NCI-H460 (cell line): Measurements from ENCODE around the gene MUC2. TPM values are rescaled to one million over a fixed set of nuclear protein-coding genes. Genes with fewer than 3 reads are reported as not detected.

Experiments
- DNase-seq: peaks from one replicate; pipeline ENCODE4 v3.0.0-alpha.2; 2016; ENCODE audit warnings: low read depth; ENCODE audit errors: extremely low read depth
- polyA plus RNA-seq: library from polyadenylated mRNA; depleted of rRNA; stranded (reverse); fragments of >200 nt; gene quantifications from 2 replicates; pipeline ENCODE4 v1.2.3, GENCODE V29; 2014; cell fraction: nucleus; rRNA removed
- total RNA-seq: library from RNA; depleted of rRNA; stranded (reverse); fragments of >200 nt; shearing (Covaris generic); gene quantifications from 2 replicates; pipeline ENCODE4 v1.2.3, GENCODE V29; 2014; rRNA removed

Gene MUC2
- not detected in 2 replicates for total RNA-seq
- polyA plus RNA-seq: not detected in 2 replicates

DNA sequence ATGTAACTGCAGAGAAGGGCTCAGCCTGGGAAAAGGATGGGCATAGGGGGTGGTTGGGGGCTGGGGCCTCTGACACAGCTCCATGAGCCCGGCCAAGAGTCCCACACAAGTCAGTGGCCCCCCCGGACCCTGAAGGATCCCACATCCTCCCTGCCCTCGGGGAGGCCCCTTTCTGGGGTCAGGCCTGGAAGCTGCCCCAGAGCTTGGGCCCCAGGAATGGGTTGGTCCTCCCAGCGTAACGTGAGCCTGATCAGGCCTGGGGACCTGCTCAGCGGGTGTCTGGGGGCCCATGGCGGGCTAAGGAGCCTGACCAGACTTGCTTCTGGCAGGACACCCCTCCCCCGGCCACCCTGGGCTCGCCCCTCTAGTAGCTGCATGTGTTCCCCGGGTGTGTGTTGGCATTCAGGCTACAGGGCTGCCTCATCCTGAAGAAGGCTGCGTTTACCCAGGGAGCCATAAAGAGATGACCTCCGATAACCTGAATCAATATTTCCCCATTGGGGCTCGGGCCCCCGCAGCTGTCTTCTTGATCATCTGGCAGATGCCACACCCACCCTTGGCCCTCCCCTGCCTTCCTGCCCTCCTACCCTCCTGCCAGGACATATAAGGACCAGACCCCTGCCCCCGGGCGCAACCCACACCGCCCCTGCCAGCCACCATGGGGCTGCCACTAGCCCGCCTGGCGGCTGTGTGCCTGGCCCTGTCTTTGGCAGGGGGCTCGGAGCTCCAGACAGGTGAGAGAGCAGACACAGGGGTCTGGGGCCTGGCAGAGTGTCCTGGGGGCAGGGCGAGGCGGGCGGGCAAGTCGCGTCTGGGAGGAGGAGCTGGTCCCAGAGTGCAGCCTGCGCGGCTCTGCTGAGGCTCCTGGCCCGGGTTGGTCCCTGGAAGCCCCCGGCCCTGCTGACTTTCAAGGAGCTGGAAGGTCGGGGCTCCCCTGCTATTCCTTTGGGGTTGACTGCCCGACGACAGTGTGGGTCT is at the start of gene MUC2:
Gene MUC2 (plus strand): TSS at position 631 of the 978 bp plus-strand sequence.
- DNase-seq: no peak

- DNase-seq: no peak
Measured at GRCh38 chr11:1025410-1026162, 49.1 kb upstream of the MUC2 start.

GRCh38 chr11:1026163-1026450 is 48.6 kb upstream of the MUC2 start:
- no peak for DNase-seq

- no peak for DNase-seq
Measured at GRCh38 chr11:1026641-1027482, 47.8 kb upstream of the MUC2 start.

DNA sequence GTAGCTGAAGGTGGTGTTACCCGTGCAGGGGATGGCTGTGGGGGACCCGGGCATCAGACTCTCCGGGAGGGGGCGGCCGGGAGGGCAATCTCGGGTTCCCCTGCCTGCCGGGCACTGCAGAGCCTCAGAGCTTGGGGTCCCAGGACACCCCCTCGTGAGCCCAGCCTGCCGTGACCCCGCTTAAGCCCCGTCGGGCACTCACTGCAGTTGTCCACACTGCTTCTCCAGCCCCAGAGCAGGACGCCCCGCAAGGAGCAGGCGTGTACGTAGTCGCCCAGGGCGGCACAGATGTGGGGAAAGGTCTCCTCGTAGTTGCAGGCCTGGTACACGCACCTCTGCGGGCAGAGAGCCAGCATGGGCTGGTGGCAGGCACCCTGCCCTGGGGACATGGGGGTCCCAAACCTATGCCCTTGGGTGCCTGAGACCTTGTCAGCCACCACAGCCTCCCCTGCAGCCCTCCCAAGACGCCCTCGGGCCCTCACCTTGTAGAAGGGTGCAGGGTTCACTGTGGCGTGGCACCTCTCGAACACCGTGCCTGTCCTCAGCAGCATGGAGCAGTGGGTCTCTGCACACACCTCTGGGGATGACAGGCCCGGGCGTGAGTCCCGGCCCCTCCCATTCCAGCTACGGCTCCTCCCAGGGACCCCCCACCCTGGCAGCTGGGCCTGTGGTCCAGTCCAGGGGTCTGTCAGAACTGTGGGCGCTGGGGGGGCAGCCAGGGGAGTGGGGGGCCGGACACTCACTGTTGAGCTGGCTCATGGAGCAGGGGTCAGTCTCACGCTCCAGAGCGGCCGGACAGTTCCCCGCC is 47.0 kb upstream of the MUC2 start:
- DNase-seq: no peak

GRCh38 chr11:1028291-1028540 is 46.5 kb upstream of the MUC2 start:
- DNase-seq: no peak

DNA sequence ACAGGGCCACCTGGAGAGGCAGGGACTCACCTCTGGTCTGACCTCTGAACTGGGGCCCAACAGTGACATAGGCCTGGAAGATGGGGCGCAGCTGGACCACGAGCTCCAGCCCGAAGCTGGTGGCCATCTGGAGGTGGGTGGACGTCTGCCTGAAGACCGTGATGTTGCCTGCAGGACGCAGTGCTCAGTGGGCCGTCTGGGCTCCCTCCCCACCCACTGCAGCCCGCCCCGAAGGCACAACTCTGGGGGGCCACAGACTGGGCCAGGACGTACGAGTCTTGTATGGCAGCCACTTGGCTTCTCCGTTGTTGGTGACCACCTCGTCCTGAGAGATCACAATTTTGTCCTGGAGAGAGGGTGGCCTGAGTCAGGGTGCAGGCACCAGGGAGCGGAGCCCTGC is 46.1 kb upstream of the MUC2 start:
- no peak for DNase-seq

DNA sequence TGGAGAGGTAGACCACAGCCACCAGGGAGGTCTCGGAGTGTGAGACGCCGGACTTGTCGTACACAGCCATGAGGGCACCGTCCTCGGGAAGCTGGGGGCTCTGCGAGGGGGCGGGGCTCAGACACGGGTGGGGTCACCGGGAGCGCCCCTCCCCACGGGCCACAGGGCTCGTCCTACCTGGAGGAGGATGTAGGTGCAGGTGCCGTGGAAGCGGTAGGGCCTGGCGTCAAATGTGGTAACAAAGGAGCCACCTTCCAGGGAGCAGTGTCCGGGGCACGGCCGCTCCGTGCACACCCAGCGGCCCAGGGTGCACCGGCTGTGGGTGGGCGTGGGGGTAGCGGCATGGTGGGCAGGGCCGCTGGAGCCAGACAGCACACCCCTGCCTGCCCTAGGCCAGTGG is 45.6 kb upstream of the MUC2 start:
- no peak for DNase-seq

DNA sequence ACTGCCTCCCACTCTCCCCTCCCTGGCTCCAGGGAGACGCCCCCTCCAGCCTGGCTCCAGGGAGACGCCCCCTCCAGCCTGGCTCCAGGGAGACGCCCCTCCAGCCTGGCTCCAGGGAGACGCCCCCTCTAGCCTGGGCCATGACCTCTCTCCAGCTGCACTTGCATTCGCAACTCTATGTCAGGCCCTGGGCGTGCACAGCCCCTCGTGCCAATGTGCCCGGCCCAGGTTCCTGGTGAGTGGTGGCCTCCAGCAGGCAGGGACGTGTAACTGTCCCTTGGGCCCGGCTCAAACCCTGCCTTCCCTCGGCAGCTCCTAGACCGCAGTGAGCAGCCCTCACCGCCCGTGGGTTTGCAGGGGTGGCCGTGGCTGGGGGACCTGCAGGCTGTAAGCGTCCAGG is 45.0 kb upstream of the MUC2 start:
- no peak for DNase-seq

GRCh38 chr11:1030086-1030485 is 44.6 kb upstream of the MUC2 start:
- no peak for DNase-seq

GRCh38 chr11:1030556-1030955 is 44.1 kb upstream of the MUC2 start:
- no peak for DNase-seq

DNA sequence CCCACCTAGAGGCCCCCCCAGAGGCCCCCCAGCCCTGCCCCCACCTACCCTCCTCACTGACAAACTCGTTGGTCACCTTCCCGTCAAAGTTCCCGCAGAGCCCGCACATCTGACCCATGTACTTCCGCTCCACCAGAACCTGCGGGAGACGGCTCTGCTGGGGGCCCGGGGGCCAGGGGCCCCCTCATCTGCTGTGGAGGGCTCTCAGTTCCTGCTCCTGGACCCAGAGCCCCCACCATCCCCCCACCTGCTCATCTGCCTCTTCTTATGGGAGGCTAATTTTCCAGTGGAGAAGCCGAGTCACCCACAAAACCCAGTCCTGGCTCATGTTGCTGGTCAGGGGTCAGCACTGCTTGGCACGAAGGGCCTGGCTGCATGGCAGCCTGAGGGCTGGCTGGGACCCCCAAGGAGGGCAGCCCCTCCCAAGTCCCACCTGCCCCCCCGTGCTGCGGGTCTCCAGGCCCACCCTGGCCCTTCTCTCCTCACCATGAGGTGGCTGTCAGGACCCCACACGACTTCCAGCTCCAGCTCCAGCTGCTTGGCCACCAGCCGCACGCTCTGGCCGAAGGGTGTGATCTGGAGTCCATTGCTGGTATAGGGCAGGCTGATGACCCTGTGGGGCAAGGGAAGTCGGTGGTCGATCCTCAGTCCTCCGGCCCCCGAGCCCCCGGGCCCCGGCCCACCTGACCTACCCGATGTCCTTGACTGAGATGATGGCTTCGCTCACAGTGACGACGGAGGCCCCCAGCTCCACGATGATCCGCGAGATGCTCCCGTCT is 43.4 kb upstream of the MUC2 start:
- DNase-seq: no peak

GRCh38 chr11:1032310-1032891 is 42.3 kb upstream of the MUC2 start:
- no peak for DNase-seq

GRCh38 chr11:1033016-1033798 is 41.5 kb upstream of the MUC2 start:
- DNase-seq: no peak

DNA sequence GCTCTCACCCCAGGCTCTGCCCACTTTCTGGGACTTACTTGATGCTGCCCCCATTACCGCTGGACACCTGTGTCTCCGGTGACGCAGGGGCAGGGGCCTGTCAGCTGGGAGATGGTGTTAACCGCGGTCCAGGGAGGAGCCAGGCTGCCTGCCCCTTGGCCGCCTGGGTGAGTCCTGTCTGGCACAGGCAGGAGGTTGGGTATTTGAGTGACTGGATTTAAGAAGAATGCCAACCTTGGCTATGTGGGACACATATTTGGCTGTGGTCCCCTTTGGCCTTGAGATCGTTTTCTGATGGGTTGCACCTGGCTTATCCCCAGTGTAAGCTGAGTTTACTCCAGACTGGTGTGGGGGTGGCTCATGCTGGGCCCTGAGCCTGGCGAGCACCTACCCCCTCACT is 40.7 kb upstream of the MUC2 start:
- no peak for DNase-seq

DNA sequence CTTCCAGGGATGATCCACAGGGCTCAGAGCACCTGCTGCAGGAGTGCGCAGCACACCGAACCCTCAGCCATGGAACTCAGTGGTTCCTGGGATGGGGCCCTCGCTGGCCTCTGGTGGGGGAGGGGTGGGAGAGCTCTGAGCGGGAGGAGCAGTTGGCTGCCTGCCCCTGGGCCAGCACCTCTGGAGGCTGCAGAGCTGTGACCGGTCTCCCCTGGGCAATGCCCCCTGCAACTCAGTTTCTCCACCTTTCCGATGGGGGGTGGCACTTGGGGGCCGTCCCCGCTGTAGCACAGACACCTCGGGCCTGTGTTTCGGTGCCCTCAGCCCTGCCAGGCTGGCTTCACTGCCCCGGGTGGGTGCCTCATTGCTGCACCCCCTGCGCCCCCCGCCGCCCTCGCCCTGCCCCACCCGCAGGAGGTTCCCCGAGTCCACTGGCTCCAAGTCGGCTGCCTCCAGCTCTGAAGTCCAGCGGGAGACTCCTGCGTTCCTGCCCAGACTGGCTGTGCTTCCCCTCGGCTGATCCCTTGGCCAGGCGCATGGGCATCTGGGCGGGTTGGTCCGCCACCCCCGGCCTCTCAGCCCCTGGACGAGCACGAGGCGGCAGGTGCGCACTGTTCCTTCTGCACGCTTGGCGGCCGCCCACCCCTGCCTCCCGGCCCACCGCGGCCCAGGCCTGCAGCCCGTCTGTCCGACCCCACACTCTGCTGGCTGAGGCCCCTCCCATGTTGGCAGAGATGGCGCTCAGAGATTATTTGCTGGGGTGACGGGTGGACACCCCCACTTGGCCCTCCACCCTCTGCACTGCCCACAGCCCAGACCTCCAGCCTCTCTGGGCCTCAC is 40.0 kb upstream of the MUC2 start:
- DNase-seq: no peak

DNA sequence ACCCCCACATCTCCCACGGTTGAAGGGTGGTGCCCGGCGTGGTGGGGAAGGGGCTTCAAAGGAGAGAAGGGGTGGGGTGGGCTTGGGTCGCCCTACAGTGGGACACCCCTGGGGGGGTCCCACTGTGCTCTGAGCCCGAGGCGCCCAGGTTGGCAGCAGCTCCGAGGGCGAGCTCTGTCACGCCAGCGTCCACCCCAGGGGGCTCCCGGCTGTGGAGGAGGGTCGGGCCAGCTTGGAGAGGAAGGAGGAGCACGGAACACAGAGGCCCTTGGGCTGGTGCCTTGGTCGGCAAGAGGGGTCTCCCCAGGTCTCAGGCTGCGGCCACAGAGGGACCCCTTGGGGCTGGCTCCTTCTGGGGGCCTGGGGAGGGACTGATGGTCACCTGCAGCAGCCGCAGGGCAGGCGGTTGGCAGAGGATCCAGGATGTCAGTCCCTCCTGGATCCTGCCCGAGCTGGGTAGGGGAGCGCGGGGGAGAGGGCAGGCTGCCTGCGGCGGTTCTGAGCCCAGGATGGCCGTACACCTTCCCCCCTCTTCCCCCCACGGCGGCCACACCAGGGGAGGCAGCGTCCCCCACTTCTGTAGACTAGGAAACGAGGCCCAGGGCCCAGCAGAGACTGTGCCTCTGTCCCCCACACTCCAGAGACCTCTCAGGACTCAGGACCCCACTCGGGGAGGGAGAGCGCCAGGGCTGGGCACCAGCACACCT is 38.9 kb upstream of the MUC2 start:
- DNase-seq: no peak
